LNCAP (cell line): ENCODE data around the gene PASK.

Source experiments
- CTCF ChIP-seq: fragments of 450-650 bp; IDR thresholded peaks from 2 replicates; pipeline ENCODE4 v1.5.1; 2017; ENCODE audit warnings: mild to moderate bottlenecking

PASK gene

GRCh38 chr2:241136191-241136590 lies 13.1 kb downstream of the PASK start:
- TF ChIP-seq CTCF, result no peak

- no peak for TF ChIP-seq CTCF
Observed at GRCh38 chr2:241135737-241136136, 13.5 kb downstream of the PASK start.

DNA sequence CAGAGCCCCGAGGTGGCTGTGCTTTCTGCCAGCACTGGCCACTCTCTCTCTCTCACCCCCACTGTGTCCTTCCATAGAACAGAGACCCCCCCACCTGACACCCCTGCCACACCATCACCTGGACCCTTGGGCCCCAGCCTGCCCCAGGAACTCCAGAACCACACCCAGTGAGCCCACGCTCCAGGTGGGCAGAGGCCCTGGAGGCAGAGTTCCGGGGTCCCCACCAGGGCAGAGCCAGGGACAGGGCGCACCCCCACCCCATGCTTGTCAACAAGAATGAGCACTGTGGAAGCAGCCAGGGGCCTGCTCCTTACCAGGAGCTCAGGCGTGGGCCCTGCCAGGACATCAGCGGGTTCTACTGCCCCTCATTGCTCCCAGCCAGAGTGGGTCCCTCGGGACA lies 14.6 kb downstream of the PASK start:
- no peak for TF ChIP-seq CTCF

GRCh38 chr2:241133436-241133820 lies 15.8 kb downstream of the PASK start:
- TF ChIP-seq CTCF, result no peak

- no peak for TF ChIP-seq CTCF
Observed at GRCh38 chr2:241132538-241133435, 16.5 kb downstream of the PASK start.

GRCh38 chr2:241131531-241131930 lies 17.7 kb downstream of the PASK start:
- no peak for TF ChIP-seq CTCF

GRCh38 chr2:241130316-241130715 lies 19.0 kb downstream of the PASK start:
- TF ChIP-seq CTCF, result no peak
